GM18909 (cell line): ENCODE measurements around the gene ING5.
"Not testable (repeated sequence)": the region's sequence is repeated elsewhere in the genome, so short reads cannot be mapped to it uniquely, and the experiment has no call there.

Experiments used
- ATAC-seq: cut with Tn5 transposase; IDR thresholded peaks from one replicate; pipeline ENCODE4 v1.9.1; 2021; ENCODE audit warnings: mild to moderate bottlenecking; ENCODE audit not compliant: unreplicated experiment, poor library complexity

ING5 gene

DNA sequence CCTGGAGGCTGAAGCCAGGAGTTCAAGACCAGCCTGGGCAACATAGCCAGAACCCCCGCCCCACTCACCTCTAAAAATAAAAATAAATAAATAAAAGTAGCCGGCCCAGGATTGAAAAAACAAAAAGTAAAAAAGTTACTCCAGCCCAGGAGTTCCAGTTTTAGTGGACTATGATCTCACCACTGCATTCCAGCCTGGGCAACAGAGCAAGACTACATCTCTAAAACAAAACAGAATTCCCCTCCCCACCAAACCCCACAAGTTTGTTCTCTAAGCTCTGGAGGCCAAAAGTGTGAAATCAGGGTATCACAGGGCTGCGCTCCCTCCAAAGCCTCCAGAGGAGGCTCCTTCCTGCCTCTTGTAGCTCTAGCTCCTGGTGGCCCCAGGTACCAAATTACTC lies 34.3 kb downstream of the ING5 start:
- ATAC-seq = no peak

DNA sequence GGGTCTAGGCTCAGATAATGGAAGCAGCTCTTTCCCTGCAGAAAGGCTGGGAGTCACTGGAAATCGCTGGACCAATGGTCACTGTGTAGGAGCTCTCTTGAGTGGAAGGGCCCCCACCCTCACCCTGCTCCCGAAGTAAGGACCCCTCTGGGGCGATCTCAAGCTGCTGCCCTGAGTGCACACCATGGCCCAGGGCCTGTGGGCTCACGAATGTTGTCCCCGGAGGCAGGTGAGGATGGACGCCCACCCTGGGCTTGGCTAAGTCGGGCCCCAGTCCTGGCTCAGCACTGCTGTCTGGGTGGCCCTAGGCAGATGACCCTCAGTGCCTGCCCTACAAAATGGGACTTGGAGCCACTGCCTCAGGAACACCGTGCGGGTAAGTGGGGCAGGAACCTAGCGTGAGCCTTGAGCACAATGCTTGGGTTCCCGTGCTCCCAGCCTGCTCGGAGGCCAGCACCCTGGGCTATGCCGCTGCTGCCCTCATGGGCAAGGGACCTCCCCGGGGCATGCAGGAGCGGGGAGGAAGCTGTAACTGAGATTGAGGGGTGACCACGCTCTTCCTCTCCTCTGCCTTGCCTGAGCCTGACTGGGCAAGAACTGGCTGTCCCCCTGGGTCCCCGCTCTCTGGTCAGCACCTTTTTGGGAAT lies 36.3 kb downstream of the ING5 start:
- no peak for ATAC-seq

GRCh38 chr2:241739177-241739576 lies 37.3 kb downstream of the ING5 start:
- no peak for ATAC-seq

GRCh38 chr2:241739651-241740050 lies 37.8 kb downstream of the ING5 start:
- no peak for ATAC-seq

DNA sequence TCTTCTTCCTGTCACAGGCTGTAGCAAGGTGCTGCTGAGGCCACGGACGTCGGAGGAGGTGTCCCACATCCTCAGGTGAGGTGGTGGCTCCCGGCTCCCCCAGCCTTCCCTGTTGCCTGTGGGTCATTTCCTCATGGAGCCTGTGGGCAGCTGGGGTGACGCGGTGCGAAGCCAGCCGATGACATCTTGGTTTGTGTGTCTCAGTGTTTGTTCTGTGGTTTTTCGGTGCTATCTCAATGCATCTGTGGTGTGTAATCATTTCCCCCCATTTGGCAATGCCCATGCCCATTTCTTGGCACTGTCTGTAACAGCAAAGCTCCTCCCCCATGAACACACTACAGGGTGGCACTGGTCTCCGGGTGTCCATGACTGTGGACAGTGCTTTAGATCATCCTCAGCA lies 39.2 kb downstream of the ING5 start:
- ATAC-seq = no peak

DNA sequence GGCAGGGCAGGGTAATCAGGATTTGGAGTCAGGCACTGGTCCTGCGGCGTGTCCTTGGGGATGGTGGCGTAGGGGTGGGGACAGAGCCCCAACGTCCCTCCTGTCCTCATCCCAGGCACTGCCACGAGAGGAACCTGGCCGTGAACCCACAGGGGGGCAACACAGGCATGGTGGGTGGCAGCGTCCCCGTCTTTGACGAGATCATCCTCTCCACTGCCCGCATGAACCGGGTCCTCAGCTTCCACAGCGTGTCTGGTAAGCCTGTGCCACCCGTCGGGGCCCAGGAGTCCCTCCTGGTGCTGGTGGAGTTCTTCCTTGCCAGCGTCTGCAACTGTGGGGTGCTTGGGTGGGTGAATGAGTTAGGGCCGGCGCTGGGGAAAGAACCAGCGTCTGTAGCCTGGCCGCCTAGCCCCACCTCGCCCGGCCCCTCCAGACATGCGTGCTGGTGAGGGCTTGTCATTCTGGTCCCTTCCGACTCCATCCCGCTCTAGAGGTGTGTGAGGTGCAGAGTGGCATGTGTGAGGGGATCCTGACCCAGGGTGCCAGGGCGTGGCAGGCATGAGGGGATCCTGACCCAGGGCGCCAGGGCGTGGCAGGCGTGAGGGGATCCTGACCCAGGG lies 40.6 kb downstream of the ING5 start:
- no peak for ATAC-seq

- ATAC-seq = not testable (repeated sequence)
Measured at GRCh38 chr2:241743008-241743407, 41.2 kb downstream of the ING5 start.

GRCh38 chr2:241743620-241744019 lies 41.8 kb downstream of the ING5 start:
- no peak for ATAC-seq

DNA sequence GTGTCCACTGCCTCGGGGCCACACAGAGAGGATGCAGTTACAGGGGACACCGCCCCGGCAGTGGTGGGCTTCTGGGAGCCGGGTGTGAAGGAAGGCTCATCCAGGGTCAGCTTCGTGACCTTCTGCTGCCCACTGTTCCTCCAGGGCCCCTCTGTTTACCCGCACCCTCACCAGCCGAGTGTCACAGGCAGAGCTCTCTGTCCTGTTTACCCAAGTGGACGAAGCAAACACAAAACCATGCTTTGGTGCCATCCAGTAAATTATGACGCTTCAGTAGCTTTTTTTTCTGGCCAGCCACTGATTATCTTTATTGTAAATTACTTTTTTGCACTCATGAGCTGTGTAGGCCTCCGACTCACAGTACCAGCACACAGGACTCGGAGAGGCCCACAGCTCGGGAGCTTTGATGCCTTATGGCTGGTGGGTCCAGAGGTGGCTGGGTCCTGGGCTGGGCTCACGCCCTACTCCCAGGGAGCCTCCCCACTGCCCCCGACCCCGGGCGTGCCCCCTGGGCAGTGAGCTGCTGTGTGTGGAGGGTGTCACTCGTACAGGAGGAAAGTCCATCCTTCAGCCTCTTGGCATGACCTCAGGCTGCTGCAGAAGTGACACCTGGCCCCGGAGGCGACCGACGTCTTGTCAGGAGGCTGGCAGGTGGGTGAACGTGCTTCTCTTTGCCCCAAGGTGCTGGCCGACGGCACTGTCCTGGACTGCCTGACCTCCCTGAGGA lies 42.4 kb downstream of the ING5 start:
- ATAC-seq = no peak

DNA sequence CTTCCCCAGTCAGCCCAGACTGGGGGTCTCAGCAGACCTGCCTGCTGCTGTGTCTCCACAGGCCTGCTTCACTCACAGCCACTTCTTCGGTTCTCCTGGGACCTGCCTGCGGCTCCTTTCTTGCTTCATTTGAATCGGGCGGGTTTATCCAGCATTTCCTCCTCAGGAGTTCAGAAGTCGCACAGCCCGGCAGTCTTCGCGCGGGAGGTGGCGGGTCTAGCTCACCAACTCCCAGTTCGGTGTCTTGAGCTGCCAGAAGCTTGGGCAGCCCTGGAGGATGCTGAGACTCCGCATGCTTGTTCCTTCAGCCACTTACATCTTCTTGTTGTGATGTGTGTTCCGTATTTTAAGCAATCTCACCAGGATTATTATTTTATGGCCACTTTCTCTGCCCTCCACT lies 43.4 kb downstream of the ING5 start:
- ATAC-seq = no peak

GRCh38 chr2:241746084-241746483 lies 44.2 kb downstream of the ING5 start:
- no peak for ATAC-seq

- ATAC-seq = no peak
Measured at GRCh38 chr2:241748468-241749256, 46.8 kb downstream of the ING5 start.

GRCh38 chr2:241750076-241750840 lies 48.4 kb downstream of the ING5 start:
- no peak for ATAC-seq

DNA sequence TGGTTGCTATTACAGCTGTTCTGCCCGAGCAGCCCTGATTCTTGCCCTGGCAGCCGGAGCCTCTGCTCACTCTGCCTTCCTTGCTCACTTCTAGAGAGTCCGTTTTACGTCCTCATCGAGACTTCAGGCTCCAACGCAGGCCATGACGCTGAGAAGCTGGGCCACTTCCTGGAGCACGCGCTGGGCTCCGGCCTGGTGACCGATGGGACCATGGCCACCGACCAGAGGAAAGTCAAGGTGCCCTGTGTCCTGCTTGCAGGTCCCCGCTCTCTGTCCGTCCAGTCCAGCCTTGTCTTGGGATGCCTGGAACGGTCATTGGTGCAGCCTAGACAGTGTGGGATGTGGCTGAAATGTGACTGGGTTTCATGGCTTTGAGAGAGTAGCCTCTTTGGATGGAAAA lies 49.3 kb downstream of the ING5 start:
- no peak for ATAC-seq

- ATAC-seq = no peak
Measured at GRCh38 chr2:241751776-241752175, 49.9 kb downstream of the ING5 start.

GRCh38 chr2:241752253-241752652 lies 50.4 kb downstream of the ING5 start:
- no peak for ATAC-seq

DNA sequence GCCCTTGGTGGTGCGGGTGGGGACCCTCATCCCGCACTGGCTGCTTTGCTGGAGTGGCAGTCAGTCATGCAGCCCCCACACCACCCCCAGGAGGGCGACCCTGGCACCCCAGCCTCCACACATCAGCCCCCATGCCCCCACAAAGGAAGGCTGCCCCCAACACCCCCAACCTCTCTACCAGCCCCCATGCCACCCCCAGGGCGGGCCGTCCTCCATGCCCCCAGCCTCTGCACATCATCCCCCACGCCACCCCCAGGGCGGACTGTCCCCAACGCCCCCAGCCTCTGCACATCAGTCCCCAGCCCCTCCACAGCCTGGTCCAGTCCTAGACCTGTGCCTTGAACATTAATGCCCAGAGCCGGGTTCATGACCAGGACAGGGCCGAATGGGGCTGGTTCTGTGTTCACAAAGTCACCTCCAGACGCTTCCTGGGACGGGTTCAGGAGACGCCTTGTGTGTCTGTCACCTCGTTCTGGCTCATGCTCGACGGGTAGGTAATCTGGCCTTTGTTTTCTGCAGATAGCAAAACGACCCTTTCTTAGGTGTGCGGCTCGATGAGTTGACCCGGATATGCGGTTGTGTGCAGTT lies 50.9 kb downstream of the ING5 start:
- ATAC-seq = no peak

GRCh38 chr2:241753493-241753892 lies 51.7 kb downstream of the ING5 start:
- ATAC-seq = no peak

DNA sequence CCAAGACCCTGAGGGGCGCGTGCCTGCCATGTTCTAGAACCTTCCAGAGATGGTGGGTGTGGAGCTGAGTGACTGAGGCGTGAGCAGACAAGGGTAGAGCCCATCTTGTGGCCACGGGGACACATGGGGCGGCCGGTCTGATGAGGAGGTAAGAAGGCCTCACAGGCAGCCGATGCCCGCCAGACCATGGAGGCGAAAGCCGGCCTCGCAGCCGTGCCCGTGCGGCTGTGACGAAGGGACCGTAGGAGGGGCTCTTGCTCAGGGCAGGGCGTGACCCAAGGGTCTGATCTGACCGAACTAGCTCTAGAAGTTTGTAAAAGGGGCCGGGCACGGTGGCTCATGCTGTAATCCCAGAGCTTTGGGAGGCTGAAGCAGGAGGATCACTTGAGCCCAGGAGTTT lies 52.2 kb downstream of the ING5 start:
- ATAC-seq = no peak

- ATAC-seq = no peak
Measured at GRCh38 chr2:241755166-241755565, 53.3 kb downstream of the ING5 start.
